IPS DF 4.7 (cell line): ENCODE measurements around the gene SLC36A4.
"Not testable (repeated sequence)": the region's sequence is repeated elsewhere in the genome, so short reads cannot be mapped to it uniquely, and the experiment has no call there.

Source experiments
- DNase-seq: peaks from one replicate; pipeline ENCODE4 v3.0.0-alpha.2; 2013; ENCODE audit warnings: low spot score; ENCODE audit errors: extremely low read depth

The SLC36A4 gene

GRCh38 chr11:93194673-93195291 is 3.0 kb downstream of the SLC36A4 start:
- no peak for DNase-seq

- no peak for DNase-seq
Measured at GRCh38 chr11:93193731-93194130, 4.1 kb downstream of the SLC36A4 start.

GRCh38 chr11:93192163-93192562 is 5.6 kb downstream of the SLC36A4 start:
- DNase-seq: no peak

- DNase-seq: no peak
Measured at GRCh38 chr11:93189462-93189861, 8.3 kb downstream of the SLC36A4 start.

GRCh38 chr11:93188726-93189125 is 9.1 kb downstream of the SLC36A4 start:
- no peak for DNase-seq

- DNase-seq: no peak
Measured at GRCh38 chr11:93187290-93187689, 10.5 kb downstream of the SLC36A4 start.

GRCh38 chr11:93177891-93178290 is 19.9 kb downstream of the SLC36A4 start:
- not testable (repeated sequence) for DNase-seq

GRCh38 chr11:93169950-93170561 is 27.7 kb downstream of the SLC36A4 start:
- no peak for DNase-seq

GRCh38 chr11:93169143-93169542 is 28.6 kb downstream of the SLC36A4 start:
- DNase-seq: no peak

- DNase-seq: no peak
Measured at GRCh38 chr11:93166862-93167261, 30.9 kb downstream of the SLC36A4 start.

GRCh38 chr11:93166194-93166593 is 31.6 kb downstream of the SLC36A4 start:
- DNase-seq: no peak

- DNase-seq: no peak
Measured at GRCh38 chr11:93160808-93161207, 37.0 kb downstream of the SLC36A4 start.

GRCh38 chr11:93160156-93160555 is 37.6 kb downstream of the SLC36A4 start:
- DNase-seq: no peak

GRCh38 chr11:93159721-93160120 is 38.1 kb downstream of the SLC36A4 start:
- no peak for DNase-seq

GRCh38 chr11:93155738-93156137 is 42.1 kb downstream of the SLC36A4 start:
- no peak for DNase-seq

GRCh38 chr11:93145390-93145915 is 52.3 kb downstream of the SLC36A4 start:
- DNase-seq: no peak

- DNase-seq: no peak
Measured at GRCh38 chr11:93143800-93144199, 54.0 kb downstream of the SLC36A4 start.

- DNase-seq: no peak
Measured at GRCh38 chr11:93143186-93143585, 54.6 kb downstream of the SLC36A4 start.

- no peak for DNase-seq
Measured at GRCh38 chr11:93133488-93134109, 64.2 kb downstream of the SLC36A4 start.

GRCh38 chr11:93132836-93133235 is 65.0 kb downstream of the SLC36A4 start:
- no peak for DNase-seq

GRCh38 chr11:93131709-93132108 is 66.1 kb downstream of the SLC36A4 start:
- no peak for DNase-seq

GRCh38 chr11:93128574-93128973 is 69.2 kb downstream of the SLC36A4 start:
- no peak for DNase-seq
